ENCODE results near the gene RGSL1.

RGSL1 gene

GRCh38 chr1:182515556-182515955, 65.6 kb downstream of the RGSL1 start:
- no peak for TF ChIP-seq EZH2phosphoT487 (conservative IDR thresholded peaks at IDR 0.05; ENCODE audit: low read length)
- no peak for TF ChIP-seq CTCF (IDR thresholded peaks at IDR 0.05; ENCODE audit: insufficient read depth, low read length, poor library complexity, severe bottlenecking)
- Histone ChIP-seq H3K79me2 (ENCODE audit: insufficient read depth, low read length) (no peaks in the 10 kb centered on the region), H3K27me3 (ENCODE audit: low read length) (no peaks in the 10 kb centered on the region), H3K9me3 (ENCODE audit: insufficient read depth, low read length) (no peaks in the 10 kb centered on the region), H4K20me1 (ENCODE audit: low read depth, low read length) (no peaks in the 10 kb centered on the region), H3K9me2 (replicated peaks; ENCODE audit: insufficient read depth, low read length) (no peaks in the 10 kb centered on the region), H3K9ac (ENCODE audit: low read length) (no peak overlapping the region), H3K4me3 (ENCODE audit: insufficient read depth, low read length, poor library complexity, severe bottlenecking) (no peak overlapping the region), H2AFZ (ENCODE audit: low read depth, low read length, severe bottlenecking) (no peak overlapping the region), H3K27ac (ENCODE audit: low read depth, low read length) (no peak overlapping the region), H3K36me3 (ENCODE audit: low read length) (no peaks in the 10 kb centered on the region; the same call in 1 of the 2 replicates), H3K4me2 (ENCODE audit: low read depth, low read length, poor library complexity, severe bottlenecking) (no peak overlapping the region), H3F3A (ENCODE audit: insufficient read depth) (no peaks in the 10 kb centered on the region)

- Histone ChIP-seq H3F3A (ENCODE audit: insufficient read depth) (no peaks in the 10 kb centered on the region), H3K4me3 (ENCODE audit: insufficient read depth, low read length, poor library complexity, severe bottlenecking) (no peak overlapping the region), H3K9ac (ENCODE audit: low read length) (no peak overlapping the region), H3K9me3 (ENCODE audit: insufficient read depth, low read length) (no peaks in the 10 kb centered on the region), H3K27ac (ENCODE audit: low read depth, low read length) (no peak overlapping the region), H3K79me2 (ENCODE audit: insufficient read depth, low read length) (no peaks in the 10 kb centered on the region), H2AFZ (ENCODE audit: low read depth, low read length, severe bottlenecking) (no peak overlapping the region), H3K4me2 (ENCODE audit: low read depth, low read length, poor library complexity, severe bottlenecking) (no peak overlapping the region), H3K27me3 (ENCODE audit: low read length) (no peaks in the 10 kb centered on the region), H3K9me2 (replicated peaks; ENCODE audit: insufficient read depth, low read length) (no peaks in the 10 kb centered on the region), H4K20me1 (ENCODE audit: low read depth, low read length) (no peaks in the 10 kb centered on the region), H3K36me3 (ENCODE audit: low read length) (no peaks in the 10 kb centered on the region; the same call in 1 of the 2 replicates)
- TF ChIP-seq EZH2phosphoT487 (conservative IDR thresholded peaks at IDR 0.05; ENCODE audit: low read length) (no peak), CTCF (IDR thresholded peaks at IDR 0.05; ENCODE audit: insufficient read depth, low read length, poor library complexity, severe bottlenecking) (no peak)
Measured at GRCh38 chr1:182520736-182521135, 70.8 kb downstream of the RGSL1 start.

DNA sequence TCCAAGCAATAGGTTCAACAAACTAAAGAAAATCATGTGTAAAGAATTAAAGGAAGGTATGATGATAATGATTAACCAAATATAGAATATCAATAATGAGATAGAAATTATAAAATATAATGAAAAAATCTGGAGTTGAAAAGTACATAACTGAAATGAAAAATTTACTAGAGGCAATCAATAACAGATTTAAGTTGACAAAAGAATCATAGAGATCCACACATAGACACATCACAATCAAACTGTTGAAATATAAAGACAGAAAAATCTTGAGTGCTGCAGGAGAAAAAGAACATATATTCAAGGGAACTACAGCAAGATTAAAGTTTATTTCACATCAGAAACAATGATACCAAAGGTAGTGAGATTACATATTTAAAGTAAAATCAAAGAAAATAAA, 75.4 kb downstream of the RGSL1 start:
- no peaks in the 10 kb centered on the region; the same call in 1 of the 2 replicates for H3K36me3 ChIP-seq (ENCODE audit: low read length)
- H3K4me3 ChIP-seq (ENCODE audit: insufficient read depth, low read length, poor library complexity, severe bottlenecking) = no peak overlapping the region
- H3K27me3 ChIP-seq (ENCODE audit: low read length) = no peaks in the 10 kb centered on the region
- H2AFZ ChIP-seq (ENCODE audit: low read depth, low read length, severe bottlenecking) = no peak overlapping the region
- no peak overlapping the region for H3K27ac ChIP-seq (ENCODE audit: low read depth, low read length)
- no peak for TF ChIP-seq CTCF (IDR thresholded peaks at IDR 0.05; ENCODE audit: insufficient read depth, low read length, poor library complexity, severe bottlenecking)
- no peak for TF ChIP-seq EZH2phosphoT487 (conservative IDR thresholded peaks at IDR 0.05; ENCODE audit: low read length)
- no peaks in the 10 kb centered on the region for H3K9me2 ChIP-seq (replicated peaks; ENCODE audit: insufficient read depth, low read length)
- no peak overlapping the region for H3K9ac ChIP-seq (ENCODE audit: low read length)
- no peaks in the 10 kb centered on the region for H3K79me2 ChIP-seq (ENCODE audit: insufficient read depth, low read length)
- H3F3A ChIP-seq (ENCODE audit: insufficient read depth) = no peaks in the 10 kb centered on the region
- H3K4me2 ChIP-seq (ENCODE audit: low read depth, low read length, poor library complexity, severe bottlenecking) = no peak overlapping the region
- peaks cover 6% of the 10 kb centered on the region; the same call in 1 of the 2 replicates for H3K9me3 ChIP-seq (ENCODE audit: insufficient read depth, low read length)
- no peaks in the 10 kb centered on the region for H4K20me1 ChIP-seq (ENCODE audit: low read depth, low read length)
